Activated T-cell treated with anti-CD3 and anti-CD28 coated beads for 24 hours (primary cell): ENCODE results near the gene SIRT7.

Source experiments
- DNase-seq: peaks from one replicate; pipeline ENCODE4 v3.0.0-alpha.2; 2020; ENCODE audit warnings: low read depth

Gene SIRT7, protein sequence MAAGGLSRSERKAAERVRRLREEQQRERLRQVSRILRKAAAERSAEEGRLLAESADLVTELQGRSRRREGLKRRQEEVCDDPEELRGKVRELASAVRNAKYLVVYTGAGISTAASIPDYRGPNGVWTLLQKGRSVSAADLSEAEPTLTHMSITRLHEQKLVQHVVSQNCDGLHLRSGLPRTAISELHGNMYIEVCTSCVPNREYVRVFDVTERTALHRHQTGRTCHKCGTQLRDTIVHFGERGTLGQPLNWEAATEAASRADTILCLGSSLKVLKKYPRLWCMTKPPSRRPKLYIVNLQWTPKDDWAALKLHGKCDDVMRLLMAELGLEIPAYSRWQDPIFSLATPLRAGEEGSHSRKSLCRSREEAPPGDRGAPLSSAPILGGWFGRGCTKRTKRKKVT

GRCh38 chr17:81917565-81918332 is at the start of gene SIRT7:
TSS of gene SIRT7 (minus strand) at chr17:81918176. CDS start at chr17:81918131, 45 bp downstream.
- peak; percentile 71 for DNase-seq

- DNase-seq, result no peak
Measured at GRCh38 chr17:81967244-81967532, 49.2 kb upstream of the SIRT7 start.

- DNase-seq, result no peak
Measured at GRCh38 chr17:81966343-81967243, 48.6 kb upstream of the SIRT7 start.

DNA sequence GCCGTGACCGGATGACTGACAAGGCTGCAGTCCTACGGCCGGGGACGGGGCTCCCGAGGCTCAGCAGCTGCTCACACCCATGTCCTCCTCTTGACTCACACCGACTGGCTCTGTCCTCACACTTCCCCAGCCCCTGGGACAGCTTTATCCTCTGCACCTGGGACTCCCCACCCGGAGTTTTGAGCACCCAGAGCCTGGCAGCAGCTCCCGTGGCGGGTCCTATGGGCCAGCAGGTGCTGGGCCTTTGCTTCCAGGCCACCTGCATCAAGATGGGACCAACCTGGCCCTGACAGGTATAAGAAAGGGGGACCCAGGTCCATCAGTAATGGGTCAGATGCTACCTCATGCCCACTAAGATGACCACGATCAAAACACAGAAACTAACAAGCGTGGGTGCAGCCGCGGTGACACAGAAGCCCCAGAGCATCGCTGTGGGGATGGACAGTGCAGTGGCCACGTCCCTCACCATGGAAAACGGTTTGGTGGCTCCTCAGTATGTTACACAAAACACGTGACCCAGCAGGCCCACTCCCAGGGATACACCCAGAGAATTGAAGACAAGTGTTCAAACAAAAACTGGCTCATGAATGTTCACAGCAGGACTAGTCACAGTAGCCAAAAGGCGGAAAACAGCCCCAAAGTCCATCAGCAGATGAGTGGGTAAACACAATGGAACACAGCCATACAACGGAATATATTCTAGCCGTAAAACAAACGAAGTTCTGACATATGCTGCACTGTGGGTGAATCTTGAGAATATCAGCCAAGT is 46.3 kb upstream of the SIRT7 start:
- DNase-seq, result no peak

GRCh38 chr17:81962499-81963441 is 44.8 kb upstream of the SIRT7 start:
- no peak for DNase-seq

DNA sequence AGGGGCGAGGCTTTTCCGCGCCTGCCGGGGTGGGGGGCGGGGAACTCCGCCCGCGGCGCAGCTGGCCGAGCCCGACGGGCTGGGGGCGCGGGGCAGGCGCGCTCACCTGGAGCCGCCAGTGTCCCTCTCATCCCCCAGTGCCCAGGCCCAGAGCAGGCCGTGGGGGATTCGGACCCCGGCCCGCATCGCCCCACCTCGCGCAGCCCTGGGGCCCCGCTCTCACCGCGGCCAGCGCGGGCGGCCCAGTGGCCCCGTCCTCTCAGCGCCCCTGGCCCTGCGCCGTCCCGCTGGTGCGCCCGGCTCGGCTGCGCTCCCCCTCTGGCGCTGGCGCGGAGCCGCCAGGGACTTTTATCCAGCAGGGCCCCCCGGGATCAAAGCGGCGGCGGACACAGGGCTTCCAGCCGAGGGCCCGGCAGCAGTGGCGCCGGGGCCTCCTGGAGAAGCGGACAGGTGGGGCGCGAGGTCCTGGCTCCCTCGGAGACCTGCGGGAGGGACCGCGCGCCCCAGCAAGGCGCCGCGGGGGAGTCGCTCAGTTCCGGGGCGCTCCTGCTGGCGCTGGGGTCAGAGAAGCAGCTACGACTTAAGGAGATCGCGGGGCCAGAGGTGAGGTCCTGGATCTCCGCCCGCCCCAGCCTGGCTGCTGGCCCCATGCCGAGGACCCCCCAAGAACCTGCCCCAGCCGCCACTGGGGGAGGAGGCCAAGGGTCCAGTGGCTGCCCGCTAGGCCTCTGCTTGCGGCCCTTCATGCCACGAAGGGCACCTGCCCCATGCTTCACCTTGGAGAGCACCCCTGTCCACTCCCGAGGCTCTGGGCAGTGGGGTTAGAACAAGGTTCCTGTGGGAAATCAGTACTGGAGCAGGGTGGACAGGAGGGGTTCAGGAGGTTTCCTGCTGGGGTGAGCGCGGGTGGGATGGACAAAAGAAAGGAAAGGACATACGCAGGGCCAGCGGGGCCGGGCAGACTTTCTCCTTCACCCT is 43.8 kb upstream of the SIRT7 start:
- DNase-seq, result no peak

DNA sequence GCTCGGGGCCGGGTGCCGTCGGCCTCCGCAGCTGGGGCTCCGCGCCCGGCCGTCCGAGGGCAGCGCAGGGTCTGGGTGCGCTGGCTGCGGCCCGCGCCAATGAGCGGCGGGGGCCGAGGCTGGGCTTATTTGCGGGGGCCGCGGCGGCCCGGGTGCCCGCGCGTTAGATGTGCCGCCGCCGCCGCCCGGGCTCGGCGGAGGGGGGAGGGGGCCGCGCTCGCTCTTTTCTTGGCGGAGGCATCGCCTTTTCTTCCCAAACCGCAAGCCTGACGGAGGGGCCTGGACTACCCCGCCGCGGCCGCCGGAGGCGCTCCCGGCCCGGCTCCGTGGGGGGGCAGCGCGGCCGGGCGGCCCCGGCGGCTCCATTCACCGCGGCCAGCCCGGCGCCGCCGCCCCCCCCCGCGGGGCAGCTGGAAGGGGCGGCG is 43.1 kb upstream of the SIRT7 start, which contains the start of gene NOTUM:
Gene NOTUM (minus strand): TSS at position 101 of the 425 bp plus-strand sequence. CDS start 278 bp downstream, outside the sequence.
- no peak for DNase-seq

DNA sequence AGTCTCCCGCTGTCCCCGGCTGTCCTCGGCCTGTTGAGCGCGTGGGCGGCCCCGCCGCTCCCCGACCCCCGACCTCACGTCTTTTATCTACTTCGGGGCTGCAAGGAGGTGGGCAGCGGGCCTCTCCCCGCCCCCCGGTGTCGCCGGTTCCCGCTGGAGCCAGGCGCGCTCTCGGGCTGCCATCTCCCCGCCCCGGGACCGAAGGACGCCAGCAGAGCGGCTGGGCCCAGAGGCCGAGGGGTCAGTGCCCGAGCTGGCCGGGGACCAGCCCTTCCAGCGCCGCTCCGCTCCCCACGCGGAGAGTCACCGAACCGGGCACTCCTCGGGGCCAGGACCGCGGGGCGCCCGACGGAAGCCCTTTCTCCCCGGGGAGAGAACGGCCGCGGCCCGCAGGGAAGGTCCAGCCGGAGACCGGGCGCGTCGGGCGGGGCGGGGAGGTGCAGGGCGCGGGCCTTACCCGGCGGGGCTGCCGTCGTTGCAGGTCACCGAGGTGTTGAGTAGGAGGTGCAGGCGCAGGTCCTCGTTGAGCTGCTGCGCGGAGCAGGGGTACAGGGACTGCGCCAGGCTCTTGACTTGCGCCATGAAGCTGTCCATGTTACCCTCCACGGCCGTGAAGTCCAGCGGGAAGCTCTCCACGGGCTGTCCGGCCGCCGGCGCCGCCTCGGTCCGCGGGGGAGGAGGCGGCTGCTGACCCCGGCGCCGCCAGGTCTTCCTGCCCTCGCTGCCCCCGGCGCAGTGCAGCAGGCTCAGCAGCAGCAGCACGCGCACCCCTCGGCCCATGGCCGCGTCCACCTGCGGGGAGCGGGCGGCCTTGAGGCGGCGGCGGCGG is 42.4 kb upstream of the SIRT7 start:
- DNase-seq, result no peak

DNA sequence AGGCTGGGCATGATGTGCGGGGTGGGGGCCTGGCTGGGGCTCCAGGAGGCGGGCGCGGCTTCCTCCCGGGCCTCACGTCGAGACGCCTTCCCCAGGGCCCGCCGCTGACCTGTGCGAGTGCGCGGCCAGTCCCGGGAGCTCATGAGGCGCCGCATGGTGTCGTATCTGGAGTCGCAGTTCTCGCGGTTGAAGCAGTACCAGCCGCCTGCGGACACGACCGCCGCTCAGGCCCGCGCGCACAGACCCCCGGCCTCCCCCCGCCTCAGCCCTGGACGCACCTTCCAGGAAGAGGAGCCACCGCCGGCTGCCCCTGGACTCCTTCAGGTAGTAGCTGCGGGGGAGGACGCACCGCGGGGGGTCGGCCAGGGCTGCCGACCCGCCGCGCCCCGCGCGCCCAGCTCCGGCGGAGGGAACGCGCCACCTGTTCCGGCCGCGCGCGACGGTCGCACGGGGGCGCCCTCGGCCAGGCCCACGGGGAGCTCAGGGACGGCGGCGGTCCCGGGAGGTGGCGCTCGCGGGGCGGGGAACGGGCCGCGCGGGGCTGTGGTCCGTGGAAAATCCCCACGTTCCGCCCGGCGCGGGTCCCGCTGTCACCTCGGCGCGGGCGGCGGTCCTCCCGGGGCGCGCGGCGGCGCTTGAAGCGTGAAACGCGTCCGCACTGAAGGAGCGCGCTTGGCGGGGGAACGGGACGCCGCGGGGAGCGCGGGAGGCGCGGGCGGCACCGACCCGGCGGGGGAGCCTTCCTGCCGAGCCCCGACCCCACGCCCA is 41.6 kb upstream of the SIRT7 start:
- DNase-seq, result peak; percentile 68

GRCh38 chr17:81958633-81959342 is 40.8 kb upstream of the SIRT7 start:
- DNase-seq, result no peak

DNA sequence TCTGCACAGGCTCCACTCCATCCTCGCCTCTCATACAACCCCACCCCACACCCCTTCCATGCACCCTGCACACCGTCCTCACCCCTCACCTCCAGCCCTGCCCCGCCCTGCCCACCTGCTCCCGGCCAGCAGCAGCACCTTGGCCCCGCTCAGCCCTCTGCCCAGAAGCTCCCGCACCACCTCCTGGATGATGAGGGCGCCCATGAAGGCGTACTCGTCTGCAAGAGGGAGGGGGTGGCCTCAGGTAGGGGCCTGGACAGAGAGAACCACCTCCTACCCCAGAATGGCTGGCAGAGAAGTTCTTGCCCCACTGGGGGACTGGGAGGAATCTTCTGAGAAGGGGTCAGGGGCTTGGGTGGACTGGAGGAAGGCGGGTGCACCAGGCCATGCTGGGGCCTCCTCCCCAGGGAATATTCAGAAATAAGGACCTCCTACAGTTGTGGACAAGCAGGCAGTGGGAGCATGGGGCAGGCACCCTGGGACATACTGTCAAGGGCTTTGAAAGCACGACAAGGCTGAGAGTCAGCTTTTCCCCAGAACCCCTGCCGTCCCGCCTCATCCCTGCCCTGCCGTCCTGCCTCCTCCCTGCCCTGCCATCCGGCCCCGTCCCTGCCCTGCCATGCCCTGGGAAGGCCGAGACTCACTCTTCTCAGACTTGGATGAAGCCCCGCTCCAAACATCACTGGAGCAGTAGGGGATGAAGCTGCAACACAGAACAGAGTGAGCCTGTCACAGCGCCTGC is 39.9 kb upstream of the SIRT7 start:
- DNase-seq, result no peak

GRCh38 chr17:81956607-81957589 is 38.9 kb upstream of the SIRT7 start:
- DNase-seq, result no peak

- no peak for DNase-seq
Measured at GRCh38 chr17:81955756-81956544, 38.0 kb upstream of the SIRT7 start.
